Epithelial cell of proximal tubule (primary cell): Measurements from ENCODE around the gene OR2AT4. TPM values are rescaled to one million over a fixed set of nuclear protein-coding genes. Genes with fewer than 3 reads are reported as not detected.
"Not testable (repeated sequence)": the region's sequence is repeated elsewhere in the genome, so short reads cannot be mapped to it uniquely, and the experiment has no call there.

ENCODE experiments used
- DNase-seq: peaks from one replicate; pipeline ENCODE4 v3.0.0-alpha.2; 2011; ENCODE audit warnings: low read depth
- H3K4me3 ChIP-seq: 2 replicates; pipeline ENCODE4 v1.5.1; 2011; ENCODE audit warnings: low read depth, mild to moderate bottlenecking, low read length
- total RNA-seq: library from RNA; depleted of rRNA; stranded (reverse); fragments of >200 nt; gene quantifications from 2 replicates; pipeline ENCODE4 v1.2.3, GENCODE V29; 2015
- TF ChIP-seq, protein P1 (sequence below): conservative IDR thresholded peaks from 2 replicates; pipeline ENCODE4 v1.5.1; 2012; ENCODE audit warnings: low read depth, mild to moderate bottlenecking, low read length

The OR2AT4 gene
- total RNA-seq, 1 donor from 2014 or later = not detected

DNA sequence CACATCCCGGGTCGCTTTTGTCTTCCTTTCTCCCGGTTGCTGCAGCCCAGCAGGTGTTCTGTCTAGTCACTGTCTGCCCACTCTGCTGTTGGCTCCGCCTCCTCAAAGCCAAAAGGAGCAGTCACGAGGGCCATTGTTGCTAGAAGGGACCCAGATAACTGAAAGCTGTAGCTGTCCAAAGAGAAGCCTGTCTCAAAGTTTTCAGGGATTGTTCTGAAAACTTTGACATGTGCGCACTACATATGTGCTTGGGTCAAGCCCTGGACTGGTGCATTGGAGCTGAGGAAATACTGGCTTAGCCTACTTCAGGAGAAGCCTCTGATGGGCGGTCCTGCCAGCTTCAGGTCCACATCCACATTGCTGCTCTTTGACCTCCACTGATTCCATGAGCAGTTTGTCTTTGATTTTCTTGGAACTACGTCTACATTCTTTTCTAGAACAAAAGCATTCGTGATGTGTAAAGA lies 8.8 kb upstream of the OR2AT4 start:
- H3K4me3 ChIP-seq = no peak overlapping the region
- DNase-seq = no peak
- TF ChIP-seq, protein P1, sequence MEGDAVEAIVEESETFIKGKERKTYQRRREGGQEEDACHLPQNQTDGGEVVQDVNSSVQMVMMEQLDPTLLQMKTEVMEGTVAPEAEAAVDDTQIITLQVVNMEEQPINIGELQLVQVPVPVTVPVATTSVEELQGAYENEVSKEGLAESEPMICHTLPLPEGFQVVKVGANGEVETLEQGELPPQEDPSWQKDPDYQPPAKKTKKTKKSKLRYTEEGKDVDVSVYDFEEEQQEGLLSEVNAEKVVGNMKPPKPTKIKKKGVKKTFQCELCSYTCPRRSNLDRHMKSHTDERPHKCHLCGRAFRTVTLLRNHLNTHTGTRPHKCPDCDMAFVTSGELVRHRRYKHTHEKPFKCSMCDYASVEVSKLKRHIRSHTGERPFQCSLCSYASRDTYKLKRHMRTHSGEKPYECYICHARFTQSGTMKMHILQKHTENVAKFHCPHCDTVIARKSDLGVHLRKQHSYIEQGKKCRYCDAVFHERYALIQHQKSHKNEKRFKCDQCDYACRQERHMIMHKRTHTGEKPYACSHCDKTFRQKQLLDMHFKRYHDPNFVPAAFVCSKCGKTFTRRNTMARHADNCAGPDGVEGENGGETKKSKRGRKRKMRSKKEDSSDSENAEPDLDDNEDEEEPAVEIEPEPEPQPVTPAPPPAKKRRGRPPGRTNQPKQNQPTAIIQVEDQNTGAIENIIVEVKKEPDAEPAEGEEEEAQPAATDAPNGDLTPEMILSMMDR = no peak

DNA sequence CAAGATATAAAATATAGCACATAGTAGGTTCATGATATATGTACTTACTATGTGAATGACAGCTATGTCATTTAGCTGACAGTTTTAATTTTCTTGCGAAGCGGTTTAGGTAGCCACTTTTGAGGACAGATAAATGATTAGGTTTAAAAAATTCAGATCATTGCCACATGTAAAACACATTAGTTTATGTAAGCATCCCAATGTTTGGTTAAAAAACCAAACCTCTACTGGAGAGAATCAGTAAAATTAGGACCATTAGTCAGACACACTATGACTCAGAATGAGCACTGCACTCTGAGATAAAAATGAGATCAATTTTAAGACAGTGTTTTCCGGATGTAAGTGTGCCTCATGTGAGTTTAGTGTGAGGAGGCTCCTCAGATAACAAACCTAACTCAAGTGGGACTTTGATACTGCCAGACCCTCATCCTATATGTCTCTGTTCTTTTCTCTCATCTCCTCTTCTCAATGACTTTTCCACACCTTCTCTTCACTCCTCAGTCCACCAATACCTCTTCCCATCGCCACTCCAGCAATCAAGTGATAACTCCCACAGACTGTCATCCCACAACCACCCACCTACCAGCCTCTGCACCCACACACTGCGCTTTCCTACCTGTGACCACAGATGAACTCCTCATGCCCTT lies 6.8 kb upstream of the OR2AT4 start:
- TF ChIP-seq, protein P1 = no peak
- no peak for DNase-seq
- H3K4me3 ChIP-seq = no peak overlapping the region

- TF ChIP-seq, protein P1 = no peak
Observed at GRCh38 chr11:75101424-75102128, 4.9 kb upstream of the OR2AT4 start.

GRCh38 chr11:75100314-75100713 lies 3.6 kb upstream of the OR2AT4 start:
- DNase-seq = peak; percentile 66
- TF ChIP-seq, protein P1 = no peak
- peak overlapping the region; percentile 34 for H3K4me3 ChIP-seq

More at GRCh38 chr11:75101424-75102128, 4.9 kb upstream of the OR2AT4 start:
- DNase-seq = no peak
- H3K4me3 ChIP-seq = no peak overlapping the region

DNA sequence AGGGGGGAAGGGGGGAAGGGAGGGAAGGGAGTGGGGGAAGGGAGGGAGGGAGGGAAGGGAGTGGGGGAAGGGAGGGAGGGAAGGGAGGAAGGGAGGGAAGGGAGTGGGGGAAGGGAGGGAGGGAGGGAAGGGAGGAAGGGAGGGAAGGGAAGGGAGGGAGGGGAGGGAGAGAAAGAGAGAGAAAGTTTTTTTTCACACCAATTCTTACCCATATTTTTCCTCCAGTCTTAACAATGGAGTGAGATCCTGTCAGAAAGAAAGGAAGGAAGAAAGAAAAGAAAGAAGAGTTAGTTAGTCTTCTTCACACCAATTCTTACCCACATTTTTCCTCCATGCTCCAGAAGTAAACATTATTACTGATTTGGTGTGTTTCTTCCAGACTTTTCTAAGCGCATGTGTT lies 3.0 kb upstream of the OR2AT4 start:
- TF ChIP-seq, protein P1 = no peak
- H3K4me3 ChIP-seq = no peak overlapping the region
- DNase-seq = no peak

DNA sequence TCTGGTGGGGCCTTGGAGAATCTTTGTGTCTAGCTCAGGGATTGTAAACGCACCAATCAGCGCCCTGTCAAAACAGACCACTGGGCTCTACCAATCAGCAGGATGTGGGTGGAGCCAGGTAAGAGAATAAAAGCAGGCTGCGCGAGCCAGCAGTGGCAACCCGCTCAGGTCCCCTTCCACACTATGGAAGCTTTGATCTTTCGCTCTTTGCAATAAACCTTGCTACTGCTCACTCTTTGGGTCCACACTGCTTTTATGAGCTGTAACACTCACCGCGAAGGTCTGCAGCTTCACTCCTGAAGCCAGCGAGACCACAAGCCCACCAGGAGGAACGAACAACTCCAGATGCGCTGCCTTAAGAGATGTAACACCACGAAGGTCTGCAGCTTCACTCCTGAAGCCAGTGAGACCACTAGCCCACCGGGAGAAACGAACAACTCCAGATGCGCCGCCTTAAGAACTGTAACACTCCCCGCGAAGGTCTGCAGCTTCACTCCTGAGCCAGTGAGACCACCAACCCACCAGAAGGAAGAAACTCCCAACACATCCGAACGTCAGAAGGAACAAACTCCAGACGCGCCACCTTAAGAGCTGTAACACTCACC lies 2.3 kb upstream of the OR2AT4 start:
- H3K4me3 ChIP-seq, DNase-seq: not testable (repeated sequence)

DNA sequence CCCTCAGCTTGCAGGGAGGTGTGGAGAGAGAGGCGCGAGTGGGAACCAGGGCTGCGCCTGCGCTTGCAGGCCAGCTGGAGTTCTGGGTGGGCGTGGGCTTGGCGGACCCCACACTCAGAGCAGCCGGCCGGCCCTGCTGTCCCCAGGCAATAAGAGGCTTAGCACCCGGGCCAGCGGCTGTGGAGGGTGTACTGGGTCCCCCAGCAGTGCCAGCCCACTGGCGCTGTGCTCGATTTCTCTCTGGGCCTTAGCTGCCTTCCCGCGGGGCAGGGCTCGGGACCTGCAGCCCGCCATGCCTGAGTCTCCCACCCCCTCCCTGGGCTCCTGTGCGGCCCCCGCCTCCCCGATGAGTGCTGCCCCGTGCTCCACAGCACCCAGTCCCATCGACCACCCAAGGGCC lies 1.5 kb upstream of the OR2AT4 start:
- not testable (repeated sequence) for H3K4me3 ChIP-seq, DNase-seq
